CD4-positive, alpha-beta T cell treated with Interleukin-10 for 1 hour (primary cell): ENCODE results near the gene PMPCA.

Experiments used
- DNase-seq: peaks from one replicate; pipeline ENCODE4 v3.0.0-alpha.2; 2020

PMPCA gene

GRCh38 chr9:136460772-136461325 is 50.4 kb downstream of the PMPCA start:
- DNase-seq: no peak

GRCh38 chr9:136462664-136463063 is 52.2 kb downstream of the PMPCA start:
- DNase-seq: no peak

- DNase-seq: no peak
Measured at GRCh38 chr9:136463578-136463977, 53.1 kb downstream of the PMPCA start.

- no peak for DNase-seq
Measured at GRCh38 chr9:136464241-136464640, 53.8 kb downstream of the PMPCA start.

- DNase-seq: no peak
Measured at GRCh38 chr9:136465500-136466154, 55.2 kb downstream of the PMPCA start.

- DNase-seq: no peak
Measured at GRCh38 chr9:136466155-136466541, 55.7 kb downstream of the PMPCA start.

GRCh38 chr9:136467766-136468165 is 57.3 kb downstream of the PMPCA start:
- DNase-seq: no peak

GRCh38 chr9:136470356-136470755 is 59.9 kb downstream of the PMPCA start:
- DNase-seq: no peak

GRCh38 chr9:136470792-136471469 is 60.5 kb downstream of the PMPCA start:
- DNase-seq: no peak

- no peak for DNase-seq
Measured at GRCh38 chr9:136471802-136472487, 61.5 kb downstream of the PMPCA start.

- DNase-seq: no peak
Measured at GRCh38 chr9:136472640-136473353, 62.3 kb downstream of the PMPCA start.

- DNase-seq: no peak
Measured at GRCh38 chr9:136473354-136473721, 62.9 kb downstream of the PMPCA start.
